HG02981 (cell line): ENCODE results near the gene SLC19A1.

Source experiments
- ATAC-seq: cut with Tn5 transposase; IDR thresholded peaks from one replicate; pipeline ENCODE4 v1.9.1; 2021; ENCODE audit warnings: mild to moderate bottlenecking, moderate library complexity; ENCODE audit not compliant: unreplicated experiment

The SLC19A1 gene

DNA sequence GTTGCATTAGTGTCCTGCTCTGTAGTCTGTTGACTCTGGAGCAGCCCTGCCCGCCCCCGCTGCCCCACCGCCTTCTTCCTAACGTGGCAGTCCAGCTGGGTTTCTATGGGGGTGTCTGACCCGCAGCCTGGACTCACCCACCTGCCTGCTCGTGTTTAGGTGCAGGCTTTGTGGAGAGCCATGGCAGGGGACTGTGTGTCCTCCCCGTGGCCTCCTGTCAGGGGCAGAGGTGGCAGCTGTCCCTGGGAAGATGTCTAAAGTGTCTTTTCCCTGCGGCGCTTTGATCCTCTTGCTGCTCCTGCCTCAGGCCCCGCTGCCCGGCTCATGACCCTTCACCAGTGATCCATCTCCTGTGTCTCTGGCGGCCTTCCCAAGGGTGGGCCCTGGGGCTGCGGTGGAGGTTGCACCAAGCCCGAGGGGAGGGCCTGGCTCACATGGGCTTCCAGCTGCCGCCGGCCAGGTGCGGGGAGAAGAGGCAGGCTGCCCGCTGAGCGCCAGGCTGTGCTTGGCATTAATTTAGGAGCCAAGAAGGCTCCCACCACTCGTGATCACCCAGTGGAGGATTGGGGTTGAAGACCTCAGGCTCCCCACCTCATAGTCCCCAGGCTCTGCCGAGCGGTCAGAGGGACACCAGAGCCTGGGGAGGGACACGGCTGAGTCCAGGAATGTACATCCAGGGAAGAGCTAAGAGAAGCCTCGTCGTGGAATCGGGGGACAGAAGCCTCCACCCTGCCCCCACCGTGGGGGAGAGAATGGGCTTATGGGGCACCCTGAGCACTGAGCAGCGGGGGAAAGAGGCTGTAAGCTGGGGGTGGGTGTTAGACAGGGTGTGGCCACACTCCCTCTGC, 93.2 kb downstream of the SLC19A1 start:
- ATAC-seq: no peak

DNA sequence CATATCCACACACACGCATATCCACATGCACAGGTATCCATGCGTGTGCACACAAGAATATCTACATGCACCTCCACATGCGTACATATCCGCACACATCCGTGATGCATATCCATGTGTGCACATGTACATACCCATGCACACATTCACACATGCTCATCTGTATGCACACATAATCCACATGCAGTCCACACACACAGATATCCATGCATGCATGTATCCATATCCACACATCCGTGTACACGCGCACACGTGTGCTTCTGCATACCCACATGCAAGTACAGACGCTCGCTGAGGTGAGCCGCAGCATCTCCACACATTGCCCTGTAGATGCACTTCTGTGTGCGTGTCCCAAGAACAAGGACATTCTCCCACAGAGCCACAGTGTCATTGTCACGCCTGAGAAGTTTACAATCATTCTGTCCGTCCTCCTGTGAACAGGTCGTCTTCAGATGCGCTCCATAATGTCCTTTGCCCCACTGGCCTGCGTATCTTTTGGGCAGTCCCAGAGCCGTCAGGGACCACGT, 93.9 kb downstream of the SLC19A1 start:
- no peak for ATAC-seq
